ENCODE results near the gene WASL. TPM values are rescaled to one million over a fixed set of nuclear protein-coding genes. Genes with fewer than 3 reads are reported as not detected.

WASL gene
- total RNA-seq, 2 experiments from 2014 or later: 5.8 to 5.9 TPM

GRCh38 chr7:123673137-123673732 lies 75.6 kb downstream of the WASL start:
- H3K4me1 Mint-ChIP-seq (ENCODE audit: low read depth): no peaks in the 10 kb centered on the region
- no peak for TF ChIP-seq CTCF (IDR thresholded peaks at IDR 0.05)
- H3K4me3 Mint-ChIP-seq: no peak overlapping the region
- no peaks in the 10 kb centered on the region for H3K9me3 Mint-ChIP-seq
- ATAC-seq (no peak), DNase-seq (no peak)
- intact Hi-C loops (cut with micrococcal nuclease): no loop called here
- H3K36me3 Mint-ChIP-seq (ENCODE audit: low read depth): no peaks in the 10 kb centered on the region
- H3K27me3 Mint-ChIP-seq: no peaks in the 10 kb centered on the region
- ChIA-PET POLR2A (no interaction called here), CTCF (interaction anchor here (1.6 kb wide), 1 partner anchor 9 kb away, joined by 4 read pairs; no protein-coding TSS in a partner anchor)
- no peak overlapping the region for H3K27ac Mint-ChIP-seq

DNA sequence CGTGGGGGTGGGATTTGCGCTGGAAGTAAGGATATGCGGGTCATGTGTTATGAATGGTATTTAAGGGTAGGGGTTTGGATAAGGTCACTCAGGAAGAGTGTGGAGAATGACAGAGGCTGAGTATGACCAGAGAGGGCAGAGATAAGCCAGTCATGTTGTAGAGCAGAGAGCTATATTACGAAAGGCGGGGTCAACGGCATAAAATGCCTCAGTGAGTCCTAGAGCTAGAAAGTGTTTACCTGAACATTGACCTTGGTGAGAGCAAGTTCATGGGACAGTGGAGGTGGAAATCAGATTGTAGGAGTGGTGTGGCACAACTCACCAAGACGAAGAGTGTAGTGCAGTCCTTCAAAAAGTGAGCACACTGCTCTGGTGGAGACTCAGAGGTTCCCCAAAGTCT lies 79.3 kb downstream of the WASL start:
- no peak for ATAC-seq
- H3K27ac Mint-ChIP-seq: no peak overlapping the region
- CTCF ChIA-PET: no interaction called here
- intact Hi-C loops (cut with micrococcal nuclease): no loop called here
- no peaks in the 10 kb centered on the region for H3K36me3 Mint-ChIP-seq (ENCODE audit: low read depth)
- POLR2A ChIA-PET: no interaction called here
- DNase-seq: no peak
- no peaks in the 10 kb centered on the region for H3K9me3 Mint-ChIP-seq
- no peak overlapping the region for H3K4me3 Mint-ChIP-seq
- H3K27me3 Mint-ChIP-seq: peaks cover under 1% of the 10 kb centered on the region
- H3K4me1 Mint-ChIP-seq (ENCODE audit: low read depth): no peaks in the 10 kb centered on the region
- TF ChIP-seq CTCF (IDR thresholded peaks at IDR 0.05): no peak

DNA sequence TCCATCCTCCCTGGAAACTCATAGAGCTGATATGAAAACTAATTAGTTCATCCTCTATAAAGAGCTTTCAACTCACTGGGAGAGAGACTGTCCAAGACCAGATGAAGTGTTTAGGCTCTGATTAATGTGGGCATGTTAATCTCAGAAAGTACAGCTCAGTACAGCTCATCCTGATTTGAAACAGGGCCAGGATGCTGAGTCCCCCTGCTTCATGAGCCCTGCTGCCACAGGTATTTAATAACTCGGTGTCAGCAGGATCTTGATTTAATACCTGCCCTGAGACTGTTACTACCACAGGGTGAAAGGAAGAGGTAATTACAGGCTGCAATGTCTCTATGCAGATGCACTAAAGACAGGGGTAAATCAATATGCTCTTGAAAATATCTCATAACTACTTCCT lies 82.3 kb downstream of the WASL start:
- ChIA-PET POLR2A (no interaction called here), CTCF (interaction anchor here (1.2 to 1.4 kb wide), 4 partner anchors 11 to 42 kb away, joined by 3 to 5 read pairs (median 3); no protein-coding TSS in a partner anchor)
- ATAC-seq (no peak), DNase-seq (no peak)
- Mint-ChIP-seq H3K9me3 (no peaks in the 10 kb centered on the region), H3K4me1 (ENCODE audit: low read depth) (no peaks in the 10 kb centered on the region), H3K36me3 (ENCODE audit: low read depth) (no peaks in the 10 kb centered on the region), H3K27me3 (peaks cover 9% of the 10 kb centered on the region), H3K27ac (no peak overlapping the region), H3K4me3 (no peak overlapping the region)
- intact Hi-C loops (cut with micrococcal nuclease): no loop called here
- TF ChIP-seq CTCF (IDR thresholded peaks at IDR 0.05): no peak

- no peak overlapping the region for H3K4me3 Mint-ChIP-seq
- CTCF ChIA-PET: interaction anchor here (1.2 to 1.4 kb wide), 4 partner anchors 11 to 41 kb away, joined by 3 to 5 read pairs (median 3); no protein-coding TSS in a partner anchor
- POLR2A ChIA-PET: no interaction called here
- H3K27me3 Mint-ChIP-seq: peaks cover 9% of the 10 kb centered on the region
- intact Hi-C loops (cut with micrococcal nuclease): no loop called here
- no peak for ATAC-seq
- no peak for TF ChIP-seq CTCF (IDR thresholded peaks at IDR 0.05)
- no peaks in the 10 kb centered on the region for H3K9me3 Mint-ChIP-seq
- no peak for DNase-seq
- H3K4me1 Mint-ChIP-seq (ENCODE audit: low read depth): no peaks in the 10 kb centered on the region
- H3K27ac Mint-ChIP-seq: no peak overlapping the region
- H3K36me3 Mint-ChIP-seq (ENCODE audit: low read depth): no peaks in the 10 kb centered on the region
Observed at GRCh38 chr7:123665896-123666295, 82.9 kb downstream of the WASL start.

GRCh38 chr7:123665157-123665556 lies 83.6 kb downstream of the WASL start:
- no peaks in the 10 kb centered on the region for H3K36me3 Mint-ChIP-seq (ENCODE audit: low read depth)
- TF ChIP-seq CTCF (IDR thresholded peaks at IDR 0.05): no peak
- DNase-seq (no peak), ATAC-seq (no peak)
- H3K9me3 Mint-ChIP-seq: no peaks in the 10 kb centered on the region
- H3K27ac Mint-ChIP-seq: no peak overlapping the region
- ChIA-PET POLR2A (interaction anchor here (0.6 kb wide), 1 partner anchor 131 kb away, joined by 3 read pairs; no protein-coding TSS in a partner anchor), CTCF (interaction anchor here (0.6 kb wide), 1 partner anchor 9 kb away, joined by 3 read pairs; no protein-coding TSS in a partner anchor)
- H3K27me3 Mint-ChIP-seq: peaks cover 9% of the 10 kb centered on the region
- H3K4me1 Mint-ChIP-seq (ENCODE audit: low read depth): no peaks in the 10 kb centered on the region
- intact Hi-C loops (cut with micrococcal nuclease): no loop called here
- no peak overlapping the region for H3K4me3 Mint-ChIP-seq

Data from activated CD8-positive, alpha-beta T cell treated with anti-CD3 and anti-CD28 coated beads for 36 hours (primary cell).